Heart left ventricle (tissue), 16 donors: ENCODE results near the gene COL24A1. TPM values are rescaled to one million over a fixed set of nuclear protein-coding genes. Genes with fewer than 3 reads are reported as not detected.

ENCODE experiments used
- ATAC-seq, 4 donors: fragments of 200-7000 bp; cut with Tn5 transposase; one replicate each; pipeline ENCODE4 v1.9.1; 2020 to 2022; ENCODE audit warnings: moderate library complexity in 4 of 4, mild to moderate bottlenecking in 3 of 4, moderate number of reproducible peaks in 1 of 4
- DNase-seq, 5 donors: peaks; one replicate each; pipeline ENCODE4 v3.0.0-alpha.2; 2020
- H3K27ac ChIP-seq, 12 donors: fragments of 200-600 bp; sonication (generic) in 4 of 12; one replicate each; pipeline versions ENCODE4 v1.5.0 to v1.8.0; 2016 to 2022; ENCODE audit warnings: mild to moderate bottlenecking in 2 of 12
- H3K27me3 ChIP-seq, 9 donors: fragments of 200-600 bp; sonication (generic) in 2 of 9; one replicate each; pipeline versions ENCODE4 v1.5.1 to v1.8.0; 2016 to 2022; ENCODE audit warnings: mild to moderate bottlenecking in 3 of 9
- H3K36me3 ChIP-seq, 9 donors: fragments of 200-600 bp; sonication (generic) in 2 of 9; one replicate each; pipeline versions ENCODE4 v1.5.0 to v1.8.0; 2018 to 2022; ENCODE audit warnings: mild to moderate bottlenecking in 2 of 9
- H3K4me1 ChIP-seq, 12 donors: fragments of 200-600 bp; sonication (generic) in 4 of 12; one replicate each; pipeline versions ENCODE4 v1.5.0 to v1.8.0; 2016 to 2022; ENCODE audit warnings: mild to moderate bottlenecking in 3 of 12
- H3K4me3 ChIP-seq, 12 donors: fragments of 200-600 bp; sonication (generic) in 4 of 12; one replicate each; pipeline versions ENCODE4 v1.5.0 to v1.8.0; 2017 to 2022; ENCODE audit warnings: mild to moderate bottlenecking in 9 of 12, moderate library complexity in 4 of 12
- H3K9me3 ChIP-seq, 12 donors: fragments of 200-600 bp; sonication (generic) in 4 of 12; one replicate each; pipeline versions ENCODE4 v1.5.0 to v1.8.0; 2016 to 2022; ENCODE audit warnings: mild to moderate bottlenecking in 1 of 12
- CTCF ChIP-seq, 12 donors: fragments of 200-600 bp; sonication (generic) in 4 of 12; IDR thresholded peaks; one replicate each; pipeline versions ENCODE4 v1.5.0 to v1.8.0; 2018 to 2022; ENCODE audit warnings: antibody characterized with exemption in 12 of 12, mild to moderate bottlenecking in 5 of 12
- POLR2A ChIP-seq, 2 donors: fragments of 450-650 bp; IDR thresholded peaks; one replicate each; pipeline ENCODE4 v1.6.1; 2017; ENCODE audit warnings: antibody characterized with exemption in 2 of 2, mild to moderate bottlenecking in 2 of 2, moderate library complexity in 2 of 2
- WGBS, 4 donors: extraction: QIAGEN DNeasy Blood & Tissue Kit in 2 of 4; methylation state at CpG; one replicate each; pipeline versions ENCODE4 v1.1.5 to v1.1.7; 2013 to 2018; 5-methylcytosine and 5-hydroxymethylcytosine counted together
- intact Hi-C, 10 donors: fragments of 100-400 bp; cut with DNase I; formaldehyde crosslinking; loops; one replicate each; pipeline versions ENCODE4 v1.11.1 to v1.14.2; 2022
- polyA plus RNA-seq, 2 donors: library from polyadenylated mRNA; stranded (reverse); fragments of 200-250 nt; gene quantifications; one replicate each; pipeline ENCODE4 v1.2.3, GENCODE V29; 2013
- total RNA-seq, 9 donors: library from RNA; depleted of rRNA in 2 of 9; stranded (reverse); fragments of >200 nt in 2 of 9; fragmentation: NEBNext Ultra II Directional in 3 of 9; extraction: Animal tissue kit (Norgen Biotek cat#: 25700) in 3 of 9; gene quantifications; one replicate each; pipeline versions ENCODE4 v1.1.0 to v1.2.4, GENCODE V29; 2016 to 2023
- donor health status: ischemic (EF 13 %, LVEDD 7.1; RV severe dilation, severe dysfunction).
- donor health status: healthy with polysubstance abuse.
- donor health status: DM: no; HTN: yes; CAD: no.
- donor health status: DM: no; HTN: no; CAD: no.
- donor health status: ischemic (EF 25% LVEDD 6.9; RV normal size, moderate dysfunction).
- donor health status: ischemic (EF 25% LVEDD 5.7; RV mildly dilated, moderate dysfunction).
- donor health status: healthy.
- donor health status: DM: yes; HTN: yes; CAD: no.
- donor health status: ischemic (EF 35%, LVEDD 5.7; RV mildly dilated, moderate dysfunction).
- donor health status: nonischemic (EF 11% LVEDD 7.7; RV severe dilation, severe dysfunction).
- donor health status: DM: yes; HTN: yes; CAD: no.
- donor health status: PGD.
- donor health status: ischemic (EF 29% LVEDD 5.4; RV normal size, mild dysfunction).
- donor health status: nonischemic (EF 23%, LVEDD 6.1; RV moderate dilation, normal function).

COL24A1 gene
- total and polyA plus RNA-seq, 11 donors, result 0.07 to 2.8 (median 0.40) TPM

GRCh38 chr1:85998105-85998855 lies 158.3 kb downstream of the COL24A1 start:
- Histone ChIP-seq H3K4me3 (no peak overlapping the region), H3K27me3 (no peaks in the 10 kb centered on the region), H3K4me1 (no peaks in the 10 kb centered on the region), H3K27ac (no peak overlapping the region), H3K36me3 (no peaks in the 10 kb centered on the region), H3K9me3 (no peaks in the 10 kb centered on the region)
- no peak for TF ChIP-seq POLR2A (IDR thresholded peaks at IDR 0.05)
- intact Hi-C loops, result no loop called here
- ATAC-seq, result no peak
- DNase-seq, result no peak
- 72 to 79% (median 77%) methylated on average over 4 of the region's 4 CpGs for WGBS, 4 donors

GRCh38 chr1:85992791-85993190 lies 163.8 kb downstream of the COL24A1 start:
- H3K9me3 ChIP-seq, result no peaks in the 10 kb centered on the region
- no peak for ATAC-seq
- TF ChIP-seq POLR2A (IDR thresholded peaks at IDR 0.05) (no peak), CTCF (IDR thresholded peaks at IDR 0.05) (no peak)
- no peaks in the 10 kb centered on the region for H3K36me3 ChIP-seq
- WGBS, 4 donors, result 40 to 43% (median 42%) methylated on average over 2 of the region's 2 CpGs
- peaks cover 0 to 6% (median 0%) of the 10 kb centered on the region in 12 donors for H3K4me1 ChIP-seq
- H3K27me3 ChIP-seq, result no peaks in the 10 kb centered on the region
- intact Hi-C loops, result no loop called here
- H3K4me3 ChIP-seq, result peak overlapping the region in 7 of 12 donors; percentile 12 to 43 (median 19)
- DNase-seq, result no peak
- H3K27ac ChIP-seq, result peak overlapping the region in 3 of 12 donors; percentile 15 to 54 (median 15)

GRCh38 chr1:85991261-85991660 lies 165.3 kb downstream of the COL24A1 start:
- no peak for ATAC-seq
- Histone ChIP-seq H3K36me3 (no peaks in the 10 kb centered on the region), H3K27ac (no peak overlapping the region), H3K4me1 (peaks cover 0 to 6% (median 0%) of the 10 kb centered on the region in 12 donors), H3K27me3 (no peaks in the 10 kb centered on the region), H3K4me3 (no peak overlapping the region), H3K9me3 (no peaks in the 10 kb centered on the region)
- intact Hi-C loops, result no loop called here
- no peak for TF ChIP-seq CTCF (IDR thresholded peaks at IDR 0.05)
- TF ChIP-seq POLR2A (IDR thresholded peaks at IDR 0.05), result no peak
- 80 to 82% (median 80%) methylated on average over 1 of the region's 1 CpG for WGBS, 4 donors
- no peak for DNase-seq

GRCh38 chr1:85984636-85985035 lies 171.9 kb downstream of the COL24A1 start:
- Histone ChIP-seq H3K9me3 (peaks cover 0 to 11% (median 0%) of the 10 kb centered on the region in 12 donors), H3K4me3 (no peak overlapping the region), H3K4me1 (no peaks in the 10 kb centered on the region), H3K27me3 (no peaks in the 10 kb centered on the region), H3K27ac (no peak overlapping the region), H3K36me3 (no peaks in the 10 kb centered on the region)
- no peak for DNase-seq
- WGBS, 4 donors, result 53 to 79% (median 75%) methylated on average over 4 of the region's 4 CpGs
- intact Hi-C loops, result no loop called here
- no peak for ATAC-seq
- TF ChIP-seq POLR2A (IDR thresholded peaks at IDR 0.05) (no peak), CTCF (IDR thresholded peaks at IDR 0.05) (no peak)
